Fibroblast of villous mesenchyme (primary cell): ENCODE data around the gene DNAJC6. TPM values are rescaled to one million over a fixed set of nuclear protein-coding genes. Genes with fewer than 3 reads are reported as not detected.

Source experiments
- DNase-seq: peaks from one replicate; pipeline ENCODE4 v3.0.0-alpha.2; 2010; ENCODE audit warnings: low read depth
- H3K4me3 ChIP-seq: 2 replicates; pipeline ENCODE4 v1.5.1; 2011; ENCODE audit warnings: low read depth, mild to moderate bottlenecking, low read length
- total RNA-seq: library from RNA; depleted of rRNA; stranded (reverse); fragments of >200 nt; gene quantifications from 2 replicates; pipeline ENCODE4 v1.2.3, GENCODE V29; 2012
- TF ChIP-seq, protein P1 (sequence below): IDR thresholded peaks from 2 replicates; pipeline ENCODE4 v1.5.1; 2012; ENCODE audit warnings: low read depth, mild to moderate bottlenecking, low read length; ENCODE audit not compliant: insufficient read depth

Gene DNAJC6
- total RNA-seq, 1 donor = 24.6 TPM

GRCh38 chr1:65316233-65316632, 6.9 kb downstream of the DNAJC6 start:
- DNase-seq = no peak
- no peak overlapping the region for H3K4me3 ChIP-seq
- TF ChIP-seq, protein P1, sequence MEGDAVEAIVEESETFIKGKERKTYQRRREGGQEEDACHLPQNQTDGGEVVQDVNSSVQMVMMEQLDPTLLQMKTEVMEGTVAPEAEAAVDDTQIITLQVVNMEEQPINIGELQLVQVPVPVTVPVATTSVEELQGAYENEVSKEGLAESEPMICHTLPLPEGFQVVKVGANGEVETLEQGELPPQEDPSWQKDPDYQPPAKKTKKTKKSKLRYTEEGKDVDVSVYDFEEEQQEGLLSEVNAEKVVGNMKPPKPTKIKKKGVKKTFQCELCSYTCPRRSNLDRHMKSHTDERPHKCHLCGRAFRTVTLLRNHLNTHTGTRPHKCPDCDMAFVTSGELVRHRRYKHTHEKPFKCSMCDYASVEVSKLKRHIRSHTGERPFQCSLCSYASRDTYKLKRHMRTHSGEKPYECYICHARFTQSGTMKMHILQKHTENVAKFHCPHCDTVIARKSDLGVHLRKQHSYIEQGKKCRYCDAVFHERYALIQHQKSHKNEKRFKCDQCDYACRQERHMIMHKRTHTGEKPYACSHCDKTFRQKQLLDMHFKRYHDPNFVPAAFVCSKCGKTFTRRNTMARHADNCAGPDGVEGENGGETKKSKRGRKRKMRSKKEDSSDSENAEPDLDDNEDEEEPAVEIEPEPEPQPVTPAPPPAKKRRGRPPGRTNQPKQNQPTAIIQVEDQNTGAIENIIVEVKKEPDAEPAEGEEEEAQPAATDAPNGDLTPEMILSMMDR = no peak

DNA sequence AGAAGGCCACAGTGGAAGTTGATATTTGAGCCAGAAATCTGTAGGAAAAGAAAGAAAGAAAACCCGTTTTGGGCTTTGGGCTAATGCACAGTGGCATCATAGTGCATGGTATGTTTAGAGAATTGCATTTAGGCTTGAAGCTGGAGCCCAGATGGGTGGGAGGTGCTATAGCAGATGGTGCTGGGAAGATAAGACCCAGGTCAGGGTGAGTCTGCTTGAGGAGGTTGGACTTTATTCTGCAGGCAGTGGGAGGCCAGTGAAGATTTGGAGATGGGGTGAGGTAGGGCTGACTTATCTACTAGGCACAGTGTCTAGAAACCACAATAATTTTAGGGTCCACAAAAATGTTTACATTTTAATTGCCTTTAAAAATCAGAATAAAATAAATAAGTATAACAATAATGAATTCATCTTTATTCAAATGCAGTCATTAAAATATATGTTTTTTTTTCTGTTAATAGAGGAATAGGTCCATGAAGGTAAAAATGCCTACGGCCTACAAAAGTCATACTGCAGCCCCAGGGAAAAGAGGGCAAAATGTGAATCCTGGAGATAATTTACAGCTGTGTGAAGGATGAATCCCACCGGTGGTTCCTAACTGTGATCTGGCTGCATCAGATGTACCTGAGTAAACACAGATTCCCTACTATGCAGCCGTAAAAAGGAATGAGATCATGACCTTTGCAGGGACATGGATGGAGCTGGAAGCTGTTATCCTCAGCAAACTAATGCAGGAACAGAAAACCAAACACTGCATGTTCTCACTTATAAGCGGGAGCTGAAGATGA, 8.7 kb downstream of the DNAJC6 start:
- TF ChIP-seq, protein P1 = no peak
- DNase-seq = no peak
- no peak overlapping the region for H3K4me3 ChIP-seq

DNA sequence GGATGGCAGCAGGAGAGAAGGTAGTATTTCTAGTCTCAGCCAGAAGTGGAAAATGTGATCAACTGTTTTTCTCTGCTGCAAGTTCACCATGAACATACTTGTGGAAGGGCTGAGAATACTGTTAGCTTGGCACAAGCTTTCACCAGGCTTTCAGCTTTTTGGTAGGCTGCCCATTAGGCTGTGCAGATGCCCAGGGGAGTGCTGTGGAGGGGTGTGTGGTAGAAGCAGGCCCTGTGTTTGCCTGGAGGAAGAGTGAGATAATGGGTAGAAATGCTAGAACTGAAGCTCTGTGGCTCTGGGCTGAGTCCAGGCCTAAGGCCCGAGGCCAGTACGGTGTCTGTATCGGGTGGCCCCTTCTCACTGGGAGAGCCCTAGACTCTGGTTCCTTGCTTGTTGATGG, 9.8 kb downstream of the DNAJC6 start:
- no peak overlapping the region for H3K4me3 ChIP-seq
- TF ChIP-seq, protein P1 = no peak
- DNase-seq = no peak

DNA sequence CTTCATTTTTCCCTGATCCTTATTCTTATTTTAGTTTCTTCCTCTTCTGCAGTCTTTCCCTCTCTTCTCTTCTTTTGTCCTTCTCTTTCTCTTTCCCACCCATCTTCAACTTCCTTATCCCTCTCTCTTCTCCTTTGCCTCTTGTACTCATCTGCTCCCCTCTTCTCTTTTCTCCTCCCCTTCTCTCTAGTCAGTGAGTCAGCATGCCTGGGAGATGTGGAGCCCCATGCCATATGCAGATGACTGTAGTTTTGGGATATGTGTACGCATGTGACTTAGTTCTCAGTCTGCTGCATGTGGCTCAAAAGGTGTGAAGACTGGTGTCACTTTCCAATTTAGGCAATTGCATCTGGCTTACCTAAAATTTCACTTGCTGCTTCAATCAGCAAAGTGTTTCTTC, 10.4 kb downstream of the DNAJC6 start:
- H3K4me3 ChIP-seq = no peak overlapping the region
- no peak for DNase-seq
- TF ChIP-seq, protein P1 = no peak

- DNase-seq = no peak
- TF ChIP-seq, protein P1 = no peak
- no peak overlapping the region for H3K4me3 ChIP-seq
Measured at GRCh38 chr1:65321879-65322278, 12.5 kb downstream of the DNAJC6 start.

- DNase-seq = no peak
- H3K4me3 ChIP-seq = no peak overlapping the region
- TF ChIP-seq, protein P1 = no peak
Measured at GRCh38 chr1:65323246-65323645, 13.9 kb downstream of the DNAJC6 start.

GRCh38 chr1:65330021-65330420, 20.7 kb downstream of the DNAJC6 start:
- no peak for DNase-seq
- H3K4me3 ChIP-seq = no peak overlapping the region
- TF ChIP-seq, protein P1 = no peak
